ENCODE results near the gene NCOA7. TPM values are rescaled to one million over a fixed set of nuclear protein-coding genes. Genes with fewer than 3 reads are reported as not detected.
A peak's percentile ranks its signal among the peaks of the same experiment; 100 is the strongest.

Gene NCOA7, protein sequence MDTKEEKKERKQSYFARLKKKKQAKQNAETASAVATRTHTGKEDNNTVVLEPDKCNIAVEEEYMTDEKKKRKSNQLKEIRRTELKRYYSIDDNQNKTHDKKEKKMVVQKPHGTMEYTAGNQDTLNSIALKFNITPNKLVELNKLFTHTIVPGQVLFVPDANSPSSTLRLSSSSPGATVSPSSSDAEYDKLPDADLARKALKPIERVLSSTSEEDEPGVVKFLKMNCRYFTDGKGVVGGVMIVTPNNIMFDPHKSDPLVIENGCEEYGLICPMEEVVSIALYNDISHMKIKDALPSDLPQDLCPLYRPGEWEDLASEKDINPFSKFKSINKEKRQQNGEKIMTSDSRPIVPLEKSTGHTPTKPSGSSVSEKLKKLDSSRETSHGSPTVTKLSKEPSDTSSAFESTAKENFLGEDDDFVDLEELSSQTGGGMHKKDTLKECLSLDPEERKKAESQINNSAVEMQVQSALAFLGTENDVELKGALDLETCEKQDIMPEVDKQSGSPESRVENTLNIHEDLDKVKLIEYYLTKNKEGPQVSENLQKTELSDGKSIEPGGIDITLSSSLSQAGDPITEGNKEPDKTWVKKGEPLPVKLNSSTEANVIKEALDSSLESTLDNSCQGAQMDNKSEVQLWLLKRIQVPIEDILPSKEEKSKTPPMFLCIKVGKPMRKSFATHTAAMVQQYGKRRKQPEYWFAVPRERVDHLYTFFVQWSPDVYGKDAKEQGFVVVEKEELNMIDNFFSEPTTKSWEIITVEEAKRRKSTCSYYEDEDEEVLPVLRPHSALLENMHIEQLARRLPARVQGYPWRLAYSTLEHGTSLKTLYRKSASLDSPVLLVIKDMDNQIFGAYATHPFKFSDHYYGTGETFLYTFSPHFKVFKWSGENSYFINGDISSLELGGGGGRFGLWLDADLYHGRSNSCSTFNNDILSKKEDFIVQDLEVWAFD
- total RNA-seq, result 27.3 TPM

DNA sequence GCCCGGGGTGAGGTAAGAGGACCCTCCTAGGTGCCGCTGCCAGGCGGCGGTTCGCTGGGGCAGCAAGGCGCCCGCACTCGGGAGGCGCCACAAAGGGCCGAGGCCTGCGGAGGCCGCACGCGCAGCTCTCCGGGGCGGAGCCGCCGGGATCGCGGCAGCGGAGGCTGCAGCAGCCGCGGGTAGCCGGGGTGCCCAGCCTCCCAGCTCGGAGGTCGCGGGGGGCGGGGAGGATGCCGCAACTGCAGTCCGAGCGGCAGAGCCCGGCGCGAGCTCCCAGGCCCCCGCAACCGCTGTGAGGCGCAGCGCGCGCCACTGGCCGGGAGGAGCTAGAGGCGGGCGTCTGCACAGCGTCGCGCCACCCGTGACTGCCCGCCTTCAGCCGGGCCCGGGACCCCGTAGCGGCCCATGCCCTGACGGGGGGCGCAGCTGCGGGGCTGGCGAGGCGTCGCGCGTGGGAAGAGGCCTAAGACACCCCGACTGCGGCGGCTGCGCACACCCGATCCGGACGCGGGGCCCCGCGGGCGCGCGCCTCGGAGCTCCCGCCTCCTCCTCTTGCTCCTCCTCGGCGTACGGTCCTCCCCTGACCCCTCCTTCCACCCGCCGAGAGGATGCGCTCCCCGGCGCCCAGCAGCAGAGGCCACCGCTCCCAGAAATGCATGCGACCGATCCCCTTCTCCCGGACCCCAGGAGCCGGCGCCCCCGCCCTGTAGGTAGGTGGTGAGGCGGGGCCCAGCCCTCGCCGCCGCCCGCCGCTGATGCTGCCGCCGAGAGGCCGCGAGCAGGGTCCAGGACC, at the start of gene NCOA7:
Gene NCOA7 (plus strand): TSS at position 603 of the 793 bp plus-strand sequence. CDS start 24,395 bp downstream, outside the sequence.
- DNase-seq (ENCODE audit: low spot score in 2 of 2) (peak; percentile 77 to 86), FAIRE-seq (no peak)

DNA sequence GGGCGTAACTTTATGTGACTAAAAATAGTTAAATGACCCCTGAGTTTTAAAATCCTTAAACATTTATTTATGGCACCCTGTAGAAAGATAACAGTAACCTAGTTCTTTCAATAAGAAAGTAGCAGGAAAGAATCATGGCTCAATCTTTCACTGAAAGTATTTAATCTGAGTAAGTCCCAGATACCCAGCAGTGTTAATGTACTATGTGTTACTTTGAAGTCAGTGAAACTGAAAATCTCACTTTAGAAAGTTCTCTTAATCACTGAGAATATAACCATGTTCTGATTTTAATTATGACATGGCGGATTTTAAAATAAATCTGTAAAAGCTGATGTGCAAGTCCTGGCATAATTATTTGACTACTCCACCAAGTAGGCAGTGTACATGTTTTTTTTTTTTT, 49.4 kb upstream of the NCOA7 start:
- DNase-seq (ENCODE audit: low spot score in 2 of 2) (no peak), FAIRE-seq (no peak)

GRCh38 chr6:125742024-125742423, 48.7 kb upstream of the NCOA7 start:
- DNase-seq (ENCODE audit: low spot score in 2 of 2) (no peak), FAIRE-seq (no peak)

DNA sequence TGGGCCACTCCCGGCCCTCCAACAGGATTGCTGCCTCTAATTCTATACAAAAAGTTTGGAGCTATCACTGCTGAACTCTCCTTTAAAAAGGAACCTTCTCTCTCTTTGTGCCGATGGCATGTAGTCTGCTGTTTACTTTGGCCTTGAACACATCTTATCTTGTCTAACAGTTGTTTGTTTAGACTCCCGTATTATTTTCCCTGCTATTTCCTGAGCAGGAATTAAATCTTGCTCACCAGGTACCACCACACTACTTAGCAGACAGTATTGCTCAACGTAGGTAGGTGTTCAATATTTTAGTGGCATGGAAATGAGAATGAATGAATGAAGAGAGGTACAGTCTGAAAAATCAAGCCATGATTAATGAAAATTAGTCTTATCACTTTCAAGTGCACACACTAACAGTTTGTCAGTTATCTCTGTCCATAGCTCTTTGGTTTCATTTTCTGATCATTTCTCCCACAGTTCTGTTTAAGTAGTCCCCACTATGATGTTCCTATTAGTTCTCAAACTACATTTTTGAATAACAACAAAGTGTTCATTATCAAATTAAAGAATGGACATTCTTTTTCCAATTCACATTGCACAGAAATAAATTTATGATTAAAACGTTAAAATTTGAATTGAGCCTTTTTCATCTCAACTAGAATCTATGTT, 48.2 kb upstream of the NCOA7 start:
- DNase-seq (ENCODE audit: low spot score in 2 of 2), result no peak
- FAIRE-seq, result no peak

GRCh38 chr6:125743604-125744003, 47.2 kb upstream of the NCOA7 start:
- FAIRE-seq (no peak), DNase-seq (ENCODE audit: low spot score in 2 of 2) (no peak)

- no peak for DNase-seq (ENCODE audit: low spot score in 2 of 2)
Measured at GRCh38 chr6:125745281-125746018, 45.3 kb upstream of the NCOA7 start.

GRCh38 chr6:125746019-125746414, 44.7 kb upstream of the NCOA7 start:
- no peak for FAIRE-seq
- no peak for DNase-seq (ENCODE audit: low spot score in 2 of 2)

More at GRCh38 chr6:125745281-125746018, 45.3 kb upstream of the NCOA7 start:
- no peak for FAIRE-seq

GRCh38 chr6:125746731-125747588, 43.8 kb upstream of the NCOA7 start:
- DNase-seq (ENCODE audit: low spot score in 2 of 2) (no peak), FAIRE-seq (no peak)

DNA sequence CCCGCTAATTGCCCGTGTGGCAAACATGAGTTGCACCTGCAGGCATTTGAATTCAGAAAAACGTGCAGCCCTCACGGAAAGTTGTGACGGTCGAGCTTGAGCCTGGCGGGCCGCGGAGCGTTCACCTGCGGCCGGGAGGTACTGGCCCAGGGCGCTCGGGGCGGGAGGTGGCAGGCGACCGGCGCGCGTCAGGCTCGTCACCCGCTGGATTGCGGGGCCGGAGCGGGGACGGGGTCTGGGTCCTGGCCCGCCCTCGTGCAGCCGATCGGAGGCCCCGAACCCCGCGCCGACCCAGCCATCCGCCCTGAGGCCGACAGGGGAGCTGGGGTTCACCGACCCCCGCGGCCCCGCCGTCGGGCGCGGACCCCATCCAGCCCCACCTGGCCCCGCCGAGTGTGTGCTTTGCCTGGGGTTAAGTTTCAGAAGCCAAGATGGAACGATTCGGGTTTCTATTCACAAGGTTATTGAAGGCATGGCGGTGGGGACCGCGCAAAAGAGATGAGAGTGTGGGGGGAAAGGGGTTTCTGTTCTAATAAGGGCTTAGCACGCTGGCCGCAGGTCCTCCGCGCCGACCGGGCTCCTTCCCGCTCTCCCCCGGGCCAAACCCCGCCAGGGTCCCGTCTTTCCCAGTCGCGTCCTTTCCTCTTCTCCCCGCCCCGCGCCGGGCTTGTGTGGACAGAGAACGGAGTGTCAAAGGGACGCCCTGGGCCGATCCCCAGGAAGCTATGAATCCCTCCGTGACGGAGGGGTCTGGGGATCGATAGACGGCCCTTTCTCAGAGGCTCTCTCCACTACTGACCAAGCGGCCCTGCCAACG, 43.0 kb upstream of the NCOA7 start:
- peak in 1 of 2 donors; percentile 55 for DNase-seq (ENCODE audit: low spot score in 2 of 2)

GRCh38 chr6:125748406-125749172, 42.2 kb upstream of the NCOA7 start:
- DNase-seq (ENCODE audit: low spot score in 2 of 2), result no peak
- FAIRE-seq, result no peak

More for the DNA sequence above, 43.0 kb upstream of the NCOA7 start:
- FAIRE-seq, result no peak

DNA sequence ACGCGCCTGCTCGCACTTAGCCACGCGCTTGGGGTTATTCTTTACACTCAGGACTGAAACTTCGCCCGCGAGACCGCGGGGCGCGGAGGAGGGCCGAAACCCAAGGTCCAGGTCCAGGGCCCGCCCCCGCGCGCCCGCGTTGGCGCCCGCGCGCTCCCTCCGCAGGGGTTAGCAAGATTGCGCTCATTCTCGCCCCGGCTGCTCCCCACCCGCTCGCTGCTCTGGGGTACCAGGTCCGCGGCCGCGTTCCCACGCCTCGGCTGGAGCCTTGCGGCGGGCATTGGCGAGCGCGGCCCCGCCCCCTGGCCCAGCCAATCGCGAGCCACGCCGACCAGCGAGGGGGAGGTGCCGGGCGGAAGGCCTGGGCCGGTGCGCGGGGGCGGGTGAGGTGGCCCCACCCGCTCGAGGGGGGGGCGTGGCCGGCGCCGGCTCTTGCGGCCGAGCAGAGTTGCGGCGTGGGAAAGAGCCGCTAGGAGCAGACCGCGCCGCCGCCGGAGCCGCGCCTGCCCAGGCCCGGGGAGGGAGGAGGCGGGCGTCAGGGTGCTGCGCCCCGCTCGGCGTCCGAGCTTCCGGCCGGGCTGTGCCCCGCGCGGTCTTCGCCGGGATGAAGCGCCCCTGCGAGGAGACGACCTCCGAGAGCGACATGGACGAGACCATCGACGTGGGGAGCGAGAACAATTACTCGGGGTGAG, 41.4 kb upstream of the NCOA7 start, which contains the start of gene HEY2:
Gene HEY2 (plus strand): TSS at position 460 of the 692 bp plus-strand sequence. CDS start 145 bp downstream, at position 605.
- FAIRE-seq (no peak), DNase-seq (ENCODE audit: low spot score in 2 of 2) (peak; percentile 96 to 98)

DNA sequence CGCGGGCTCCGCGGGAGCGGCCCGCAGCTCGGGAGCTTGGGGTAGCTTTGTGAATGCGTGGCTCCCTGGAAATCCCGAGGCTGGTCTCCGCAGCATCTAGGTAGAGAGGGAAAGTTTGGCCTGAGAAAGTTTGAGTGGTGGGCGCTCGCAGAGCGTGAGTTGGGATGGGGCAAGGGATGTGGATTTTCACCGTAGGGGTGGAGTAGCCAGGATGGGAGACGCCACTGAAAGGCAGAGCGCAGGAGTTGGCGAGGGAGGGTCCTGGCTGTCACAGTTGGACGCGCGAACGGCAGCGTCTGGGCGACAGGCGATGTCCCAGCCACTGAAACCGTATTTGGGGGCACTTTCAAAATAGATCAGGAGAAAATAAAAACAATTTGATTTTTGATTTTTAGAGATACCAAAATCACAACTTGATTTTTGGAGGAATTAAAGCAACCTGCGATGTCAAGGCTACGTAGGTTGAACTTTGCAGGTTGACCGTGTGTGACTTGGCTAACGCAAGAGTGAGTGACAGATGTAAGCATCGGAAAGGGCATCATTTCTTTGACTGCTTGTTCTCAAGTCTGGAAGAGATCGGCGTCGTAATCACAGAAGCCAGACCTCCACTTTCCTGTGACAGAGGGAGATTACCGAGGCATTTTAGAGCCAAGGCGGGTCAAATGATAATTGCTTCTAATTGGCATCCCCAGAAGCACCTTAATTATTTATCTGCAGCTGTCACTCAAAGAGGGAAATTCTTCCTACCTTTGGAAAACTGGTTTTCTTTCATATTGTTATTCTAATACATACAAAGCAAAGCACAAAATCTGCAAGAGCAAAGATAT, 40.7 kb upstream of the NCOA7 start:
- DNase-seq (ENCODE audit: low spot score in 2 of 2), result no peak
- no peak for FAIRE-seq

DNA sequence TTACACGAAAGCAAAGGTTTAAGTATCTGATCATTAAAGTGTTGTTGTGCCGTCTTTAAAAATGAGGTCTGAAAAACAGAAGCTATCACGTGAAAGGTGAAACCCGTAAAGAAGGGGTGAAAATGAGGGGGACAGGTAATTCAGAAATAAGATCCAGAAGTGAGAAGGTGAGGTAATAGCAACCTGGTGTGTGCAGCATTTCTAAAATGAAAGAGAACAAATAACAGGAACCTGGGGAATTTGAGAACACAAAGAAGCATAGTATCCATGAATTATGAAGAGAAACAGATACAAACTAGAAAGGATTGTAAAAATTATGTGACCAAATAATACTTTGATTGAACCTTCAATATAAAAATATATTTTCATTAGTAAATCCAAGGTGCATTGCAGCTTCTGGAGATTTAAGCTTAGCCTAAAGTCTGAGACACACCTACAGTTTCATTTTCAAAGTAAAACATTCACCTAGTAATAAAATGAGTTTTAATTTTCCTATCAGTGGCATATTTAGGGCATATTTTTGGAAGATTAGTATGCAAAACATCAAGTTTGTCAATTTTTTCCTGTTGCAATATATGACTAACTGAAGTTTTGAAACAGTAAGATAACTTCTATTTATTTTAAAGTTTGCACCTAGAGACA, 39.9 kb upstream of the NCOA7 start:
- FAIRE-seq, result no peak
- DNase-seq (ENCODE audit: low spot score in 2 of 2), result no peak

DNA sequence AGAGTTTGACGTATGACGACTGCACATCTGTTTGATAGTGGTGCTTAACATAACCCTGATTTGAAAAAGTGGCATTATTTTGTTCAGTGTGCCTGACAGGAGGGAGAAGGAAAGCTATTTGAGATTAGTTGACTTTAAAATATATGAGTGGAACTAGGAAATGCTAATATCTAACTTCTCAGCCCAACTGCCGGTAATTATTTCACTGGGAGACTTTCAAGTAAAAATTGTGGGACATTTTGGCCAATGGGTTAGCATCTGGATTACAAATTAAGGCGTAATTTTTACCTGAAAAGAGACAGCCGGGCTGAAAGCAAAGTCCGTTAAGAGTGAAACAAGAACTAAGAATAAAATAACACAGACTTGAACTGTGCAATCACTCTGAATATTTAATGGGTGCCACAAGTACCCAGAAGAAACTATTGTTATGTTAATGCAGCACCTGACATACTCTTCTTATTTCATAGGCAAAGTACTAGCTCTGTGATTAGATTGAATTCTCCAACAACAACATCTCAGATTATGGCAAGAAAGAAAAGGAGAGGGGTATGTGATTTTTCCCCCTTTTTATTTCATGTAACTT, 39.3 kb upstream of the NCOA7 start:
- DNase-seq (ENCODE audit: low spot score in 2 of 2) (no peak), FAIRE-seq (no peak)
